GM23338 (cell line): ENCODE data around the gene CPXM2. TPM values are rescaled to one million over a fixed set of nuclear protein-coding genes. Genes with fewer than 3 reads are reported as not detected.

Source experiments
- ATAC-seq: fragments of 200-7000 bp; cut with Tn5 transposase; 3 replicates; pipeline ENCODE4 v1.9.1; 2020
- DNase-seq: peaks from one replicate; pipeline ENCODE4 v3.0.0-alpha.2; 2015; ENCODE audit warnings: low spot score
- H2AFZ ChIP-seq: fragments of 200-600 bp; sonication (generic); 2 replicates; pipeline ENCODE4 v1.8.0; 2016; ENCODE audit warnings: antibody characterized with exemption, mild to moderate bottlenecking, moderate library complexity
- H3F3A ChIP-seq: fragments of 200-600 bp; sonication (generic); replicated peaks from 2 replicates; pipeline ENCODE4 v1.8.0; 2017; ENCODE audit warnings: antibody characterized with exemption, mixed run types, low read depth
- H3K27ac ChIP-seq: fragments of 200-600 bp; sonication (generic); 2 replicates; pipeline ENCODE4 v1.6.1; 2016; ENCODE audit warnings: low read depth
- H3K27me3 ChIP-seq: fragments of 200-600 bp; sonication (generic); 2 replicates; pipeline ENCODE4 v1.8.0; 2016; ENCODE audit warnings: mild to moderate bottlenecking, mixed run types, moderate library complexity; ENCODE audit not compliant: insufficient read depth
- H3K36me3 ChIP-seq: fragments of 200-600 bp; sonication (generic); 2 replicates; pipeline ENCODE4 v1.8.0; 2016; ENCODE audit warnings: mild to moderate bottlenecking; ENCODE audit not compliant: insufficient read depth
- H3K4me1 ChIP-seq: fragments of 200-600 bp; sonication (generic); 2 replicates; pipeline ENCODE4 v1.8.0; 2016; ENCODE audit warnings: mild to moderate bottlenecking, moderate library complexity; ENCODE audit not compliant: insufficient read depth
- H3K4me2 ChIP-seq: fragments of 200-600 bp; sonication (generic); 2 replicates; pipeline ENCODE4 v1.7.1; 2017; ENCODE audit warnings: mixed run types
- H3K4me3 ChIP-seq: fragments of 200-600 bp; sonication (generic); 2 replicates; pipeline ENCODE4 v1.6.1; 2016; ENCODE audit warnings: mixed run types
- H3K79me2 ChIP-seq: fragments of 200-600 bp; sonication (generic); replicated peaks from 2 replicates; pipeline ENCODE4 v1.8.0; 2017; ENCODE audit warnings: mild to moderate bottlenecking; ENCODE audit not compliant: insufficient read depth
- H3K9me2 ChIP-seq: fragments of 200-600 bp; sonication (generic); 2 replicates; pipeline ENCODE4 v1.8.0; 2017; ENCODE audit not compliant: insufficient read depth
- H4K20me1 ChIP-seq: fragments of 200-600 bp; sonication (generic); replicated peaks from 2 replicates; pipeline ENCODE4 v1.8.0; 2017; ENCODE audit warnings: mild to moderate bottlenecking; ENCODE audit not compliant: insufficient read depth
- H3K27ac Mint-ChIP-seq: 2 replicates; pipeline ENCODE4 v1.8.0; 2020; ENCODE audit warnings: inconsistent platforms, mild to moderate bottlenecking, moderate library complexity, mixed read lengths
- H3K27me3 Mint-ChIP-seq: 3 replicates; pipeline ENCODE4 v1.8.0; 2022; ENCODE audit warnings: low read depth, mild to moderate bottlenecking, moderate library complexity, mixed read lengths, inconsistent platforms; ENCODE audit not compliant: insufficient read depth, poor library complexity
- H3K36me3 Mint-ChIP-seq: 3 replicates; pipeline ENCODE4 v1.8.0; 2021; ENCODE audit warnings: low read depth, mild to moderate bottlenecking, inconsistent platforms, moderate library complexity, mixed read lengths
- H3K4me1 Mint-ChIP-seq: 3 replicates; pipeline ENCODE4 v1.8.0; 2020; ENCODE audit warnings: mild to moderate bottlenecking, inconsistent platforms, mixed read lengths
- H3K4me3 Mint-ChIP-seq: 3 replicates; pipeline ENCODE4 v1.8.0; 2021; ENCODE audit warnings: moderate library complexity, mild to moderate bottlenecking, inconsistent platforms, mixed read lengths
- H3K9me3 Mint-ChIP-seq: 3 replicates; pipeline ENCODE4 v1.8.0; 2020; ENCODE audit warnings: moderate library complexity, mild to moderate bottlenecking, inconsistent platforms, mixed read lengths
- CTCF ChIP-seq, 2 experiments: fragments of 200-600 bp in 1 of 2; sonication (generic) in 1 of 2; conservative IDR thresholded peaks; 2 replicates each; pipeline versions ENCODE4 v1.5.1 to v1.6.1; 2016 to 2017; ENCODE audit warnings: antibody characterized with exemption in 2 of 2, low read depth in 2 of 2, mild to moderate bottlenecking in 2 of 2, moderate library complexity in 1 of 2
- ETS1 ChIP-seq: IDR thresholded peaks from 2 replicates; pipeline ENCODE4 v1.6.1; 2016; ENCODE audit warnings: antibody characterized with exemption
- EZH2 ChIP-seq: fragments of 200-600 bp; sonication (generic); IDR thresholded peaks from one replicate; pipeline ENCODE4 v1.8.0; 2017; ENCODE audit warnings: antibody characterized with exemption, mild to moderate bottlenecking, low read depth; ENCODE audit not compliant: unreplicated experiment
- EZH2phosphoT487 ChIP-seq: fragments of 200-600 bp; sonication (generic); IDR thresholded peaks from one replicate; pipeline ENCODE4 v1.8.1; 2018; ENCODE audit warnings: antibody characterized with exemption; ENCODE audit not compliant: unreplicated experiment
- JUNB ChIP-seq: IDR thresholded peaks from one replicate; pipeline ENCODE4 v1.6.1; 2016; ENCODE audit warnings: antibody characterized with exemption; ENCODE audit not compliant: unreplicated experiment
- NANOG ChIP-seq: IDR thresholded peaks from 2 replicates; pipeline ENCODE4 v1.6.1; 2016; ENCODE audit warnings: antibody characterized with exemption, borderline replicate concordance
- POLR2AphosphoS5 ChIP-seq: IDR thresholded peaks from 2 replicates; pipeline ENCODE4 v1.6.1; 2016; ENCODE audit warnings: antibody characterized with exemption, low read depth
- STAT1 ChIP-seq: IDR thresholded peaks from one replicate; pipeline ENCODE4 v1.6.1; 2016; ENCODE audit warnings: antibody characterized with exemption; ENCODE audit not compliant: unreplicated experiment
- ZNF114 ChIP-seq: fragments of 250-450 bp; sonication (Bioruptor Pico); IDR thresholded peaks from 2 replicates; pipeline ENCODE4 v1.5.0; 2020; ENCODE audit warnings: mild to moderate bottlenecking, moderate library complexity
- ZNF462 ChIP-seq: fragments of 250-450 bp; sonication (Bioruptor Pico); IDR thresholded peaks from 2 replicates; pipeline ENCODE4 v1.5.0; 2020; ENCODE audit warnings: mild to moderate bottlenecking, moderate library complexity
- polyA plus RNA-seq: library from polyadenylated mRNA; unstranded; fragments of >200 nt; fragmentation: Nextera tagmentation; extraction: Ambion mirVana; gene quantifications from 2 replicates; pipeline ENCODE4 v1.2.1, GENCODE V29; 2016
- total RNA-seq: library from RNA; depleted of rRNA; stranded (reverse); fragments of >200 nt; shearing (Covaris generic); gene quantifications from 2 replicates; pipeline ENCODE4 v1.2.3, GENCODE V29; 2014
- TF ChIP-seq, protein P1 (sequence below): IDR thresholded peaks from one replicate; pipeline ENCODE4 v1.6.1; 2018; ENCODE audit warnings: antibody characterized with exemption; ENCODE audit not compliant: unreplicated experiment

CPXM2 gene
- total and polyA plus RNA-seq, 2 experiments from 2014 or later = 1.6 to 8.1 TPM

DNA sequence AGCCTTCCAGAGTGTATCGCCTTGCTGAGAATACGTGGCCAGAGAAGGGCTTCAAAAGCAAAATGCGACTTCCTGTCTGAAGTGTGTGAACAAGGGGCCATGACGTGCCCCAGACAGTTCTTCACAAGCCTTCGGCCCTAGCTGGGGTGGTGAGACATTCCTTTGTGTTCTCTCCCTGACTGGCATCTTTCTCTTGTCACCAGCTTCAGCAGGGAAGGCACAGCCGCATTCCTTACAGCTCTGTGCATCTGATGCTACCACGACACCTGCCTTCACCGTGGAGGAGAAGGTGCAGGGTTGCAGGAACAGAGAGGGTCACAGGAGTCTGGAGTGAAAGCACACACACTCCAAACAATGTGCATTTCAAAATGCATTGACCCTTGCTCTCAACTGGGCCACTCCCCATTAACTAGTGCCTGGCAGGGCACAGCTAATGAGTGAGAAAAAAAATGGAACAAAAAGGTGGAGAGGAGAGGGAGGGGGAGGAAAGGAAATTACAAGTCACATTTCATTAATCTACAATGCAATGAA lies 132.0 kb downstream of the CPXM2 start:
- no peaks in the 10 kb centered on the region for H3K79me2 ChIP-seq
- H3K4me1 Mint-ChIP-seq = peaks cover 31% of the 10 kb centered on the region
- no peak overlapping the region for H2AFZ ChIP-seq
- no peaks in the 10 kb centered on the region for H3K36me3 Mint-ChIP-seq
- H3K4me3 ChIP-seq = no peak overlapping the region
- ATAC-seq = peak; percentile 23; the same call in 2 of the 3 replicates
- no peaks in the 10 kb centered on the region for H3K9me2 ChIP-seq
- no peak overlapping the region for H3K4me2 ChIP-seq
- no peak for DNase-seq
- H3K9me3 Mint-ChIP-seq = no peaks in the 10 kb centered on the region
- 0 out of 2 replicates have a peak, but pooled peaks cover 3% of the 10 kb centered on the region for H3F3A ChIP-seq
- no peaks in the 10 kb centered on the region for H3K36me3 ChIP-seq
- H4K20me1 ChIP-seq = no peaks in the 10 kb centered on the region; the same call in 1 of the 2 replicates
- H3K4me3 Mint-ChIP-seq = no peak overlapping the region
- no peak for TF ChIP-seq ZNF114 (CRISPR knock-in tag)
- TF ChIP-seq POLR2AphosphoS5 = no peak
- no peak for TF ChIP-seq CTCF (conservative IDR thresholded peaks at IDR 0.05; ENCODE audit: low read depth in 2 of 2)
- TF ChIP-seq, protein P1, sequence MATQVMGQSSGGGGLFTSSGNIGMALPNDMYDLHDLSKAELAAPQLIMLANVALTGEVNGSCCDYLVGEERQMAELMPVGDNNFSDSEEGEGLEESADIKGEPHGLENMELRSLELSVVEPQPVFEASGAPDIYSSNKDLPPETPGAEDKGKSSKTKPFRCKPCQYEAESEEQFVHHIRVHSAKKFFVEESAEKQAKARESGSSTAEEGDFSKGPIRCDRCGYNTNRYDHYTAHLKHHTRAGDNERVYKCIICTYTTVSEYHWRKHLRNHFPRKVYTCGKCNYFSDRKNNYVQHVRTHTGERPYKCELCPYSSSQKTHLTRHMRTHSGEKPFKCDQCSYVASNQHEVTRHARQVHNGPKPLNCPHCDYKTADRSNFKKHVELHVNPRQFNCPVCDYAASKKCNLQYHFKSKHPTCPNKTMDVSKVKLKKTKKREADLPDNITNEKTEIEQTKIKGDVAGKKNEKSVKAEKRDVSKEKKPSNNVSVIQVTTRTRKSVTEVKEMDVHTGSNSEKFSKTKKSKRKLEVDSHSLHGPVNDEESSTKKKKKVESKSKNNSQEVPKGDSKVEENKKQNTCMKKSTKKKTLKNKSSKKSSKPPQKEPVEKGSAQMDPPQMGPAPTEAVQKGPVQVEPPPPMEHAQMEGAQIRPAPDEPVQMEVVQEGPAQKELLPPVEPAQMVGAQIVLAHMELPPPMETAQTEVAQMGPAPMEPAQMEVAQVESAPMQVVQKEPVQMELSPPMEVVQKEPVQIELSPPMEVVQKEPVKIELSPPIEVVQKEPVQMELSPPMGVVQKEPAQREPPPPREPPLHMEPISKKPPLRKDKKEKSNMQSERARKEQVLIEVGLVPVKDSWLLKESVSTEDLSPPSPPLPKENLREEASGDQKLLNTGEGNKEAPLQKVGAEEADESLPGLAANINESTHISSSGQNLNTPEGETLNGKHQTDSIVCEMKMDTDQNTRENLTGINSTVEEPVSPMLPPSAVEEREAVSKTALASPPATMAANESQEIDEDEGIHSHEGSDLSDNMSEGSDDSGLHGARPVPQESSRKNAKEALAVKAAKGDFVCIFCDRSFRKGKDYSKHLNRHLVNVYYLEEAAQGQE = no peak
- no peak for TF ChIP-seq STAT1
- TF ChIP-seq EZH2phosphoT487 = no peak
- no peak for TF ChIP-seq JUNB
- no peak for TF ChIP-seq ZNF462 (CRISPR knock-in tag)
- no peak for TF ChIP-seq NANOG
- no peak for TF ChIP-seq EZH2
- TF ChIP-seq ETS1 = no peak
- no peak overlapping the region for H3K27ac Mint-ChIP-seq
- H3K27ac ChIP-seq = no peak overlapping the region
- peaks cover 2% of the 10 kb centered on the region for H3K27me3 Mint-ChIP-seq
- no peaks in the 10 kb centered on the region for H3K27me3 ChIP-seq
- peaks cover 20% of the 10 kb centered on the region for H3K4me1 ChIP-seq
